HEK293T (cell line): ENCODE measurements around the gene SPRTN.

Experiments
- ARNT ChIP-seq: fragments of 450-650 bp; IDR thresholded peaks from 2 replicates; pipeline ENCODE4 v1.6.1; 2017; ENCODE audit warnings: mild to moderate bottlenecking
- FOXA1 ChIP-seq: fragments of 450-650 bp; IDR thresholded peaks from 2 replicates; pipeline ENCODE4 v1.6.1; 2016; ENCODE audit warnings: mild to moderate bottlenecking
- HDGF ChIP-seq: fragments of 450-650 bp; IDR thresholded peaks from 2 replicates; pipeline ENCODE4 v1.6.1; 2017; ENCODE audit warnings: antibody characterized with exemption, borderline replicate concordance
- NFRKB ChIP-seq: fragments of 450-650 bp; IDR thresholded peaks from 2 replicates; pipeline ENCODE4 v1.6.1; 2016; ENCODE audit warnings: mild to moderate bottlenecking, moderate library complexity
- TARDBP ChIP-seq: fragments of 450-650 bp; IDR thresholded peaks from 2 replicates; pipeline ENCODE4 v1.6.1; 2016

DNA sequence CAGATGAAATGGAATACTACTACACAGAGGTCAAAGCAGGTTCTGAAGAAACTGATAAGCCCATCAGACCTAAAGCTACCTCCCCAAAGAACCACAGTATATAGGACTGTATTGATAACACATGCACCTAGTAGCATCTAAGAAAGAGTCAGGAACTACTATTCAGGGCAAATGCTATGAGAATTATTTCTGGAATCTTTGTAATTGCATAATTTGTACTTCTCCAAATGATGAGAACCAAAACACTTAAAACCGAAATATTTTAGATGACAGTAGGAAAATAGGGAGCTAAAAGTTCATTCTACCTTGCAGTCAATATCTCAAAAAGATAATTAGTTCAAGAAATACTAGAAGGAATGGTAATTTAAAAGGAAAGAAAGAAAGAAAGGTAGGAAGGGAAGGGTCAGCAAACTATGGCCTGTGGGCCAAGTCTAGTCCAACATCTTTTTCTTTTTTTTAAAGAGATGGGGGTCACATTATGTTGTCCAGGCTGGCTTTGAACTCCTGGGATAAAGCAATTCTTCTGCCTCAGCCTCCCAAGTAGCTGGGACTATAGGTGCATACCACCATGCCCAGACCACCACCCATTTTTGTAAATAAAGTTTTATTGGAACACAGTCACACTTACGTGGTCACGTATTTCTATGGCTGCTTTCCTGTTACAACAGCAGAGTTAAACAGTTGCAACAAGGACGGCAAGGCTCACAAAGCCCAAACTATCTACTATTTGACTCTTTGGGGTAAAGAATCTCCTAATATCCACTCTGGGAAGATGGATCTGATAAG lies 60.0 kb downstream of the SPRTN start:
- no peak for TF ChIP-seq ARNT
- no peak for TF ChIP-seq FOXA1
- no peak for TF ChIP-seq NFRKB
- no peak for TF ChIP-seq TARDBP
- TF ChIP-seq HDGF, result no peak
